Mesothelial cell of epicardium (in vitro differentiated cells): ENCODE results near the gene WNT7B. TPM values are rescaled to one million over a fixed set of nuclear protein-coding genes. Genes with fewer than 3 reads are reported as not detected.

ENCODE experiments used
- DNase-seq, 2 experiments: peaks; one replicate each; pipeline ENCODE4 v3.0.0; 2021; ENCODE audit warnings: low spot score in 2 of 2; ENCODE audit not compliant: unreplicated experiment in 2 of 2
- H3K27ac Mint-ChIP-seq: 2 replicates; pipeline ENCODE4 v1.8.0; 2021; ENCODE audit warnings: mixed read lengths
- H3K27me3 Mint-ChIP-seq: 2 replicates; pipeline ENCODE4 v1.8.0; 2021; ENCODE audit warnings: low read depth, mixed read lengths
- H3K36me3 Mint-ChIP-seq: 2 replicates; pipeline ENCODE4 v1.8.0; 2021; ENCODE audit warnings: mixed read lengths
- H3K4me1 Mint-ChIP-seq: 2 replicates; pipeline ENCODE4 v1.8.0; 2021; ENCODE audit warnings: mixed read lengths
- H3K4me3 Mint-ChIP-seq: 2 replicates; pipeline ENCODE4 v1.8.0; 2021; ENCODE audit warnings: mild to moderate bottlenecking, moderate library complexity, mixed read lengths
- H3K9me3 Mint-ChIP-seq: 2 replicates; pipeline ENCODE4 v1.8.0; 2021; ENCODE audit warnings: mixed read lengths
- total RNA-seq: library from RNA; stranded (reverse); gene quantifications from 3 replicates; pipeline ENCODE4 v1.2.1, GENCODE V29; 2021
- TF ChIP-seq, protein P1 (sequence below): fragments of 200-600 bp; sonication (generic); IDR thresholded peaks from one replicate; pipeline ENCODE4 v1.5.0; 2021; ENCODE audit warnings: antibody characterized with exemption; ENCODE audit not compliant: unreplicated experiment

WNT7B gene
- total RNA-seq, 1 donor from 2014 or later = 12.0 TPM

DNA sequence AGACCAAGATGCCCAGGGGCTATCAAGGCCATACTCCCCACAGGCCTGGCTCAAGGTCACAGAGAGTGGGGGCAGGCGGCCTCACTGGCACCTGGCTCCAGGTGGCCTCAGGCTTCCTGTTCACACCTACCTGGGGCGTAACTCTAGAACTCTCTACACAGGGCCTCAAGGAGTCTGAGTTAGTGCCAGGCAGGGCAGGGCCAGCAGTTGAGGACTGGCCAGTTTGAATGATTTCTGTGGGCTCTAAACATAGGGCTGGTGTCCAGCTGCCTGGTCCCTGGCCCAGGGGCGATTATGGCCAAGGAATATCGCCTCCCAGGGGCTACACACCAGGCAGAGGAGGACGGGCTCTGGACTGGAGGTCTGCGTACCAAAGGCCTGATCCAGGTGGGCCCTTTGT lies 79.2 kb downstream of the WNT7B start:
- Mint-ChIP-seq H3K36me3 (no peaks in the 10 kb centered on the region), H3K4me1 (peaks cover 18% of the 10 kb centered on the region), H3K27me3 (no peaks in the 10 kb centered on the region), H3K9me3 (no peaks in the 10 kb centered on the region), H3K27ac (peak overlapping the region; percentile 75), H3K4me3 (no peak overlapping the region)
- no peak for DNase-seq
- TF ChIP-seq, protein P1, sequence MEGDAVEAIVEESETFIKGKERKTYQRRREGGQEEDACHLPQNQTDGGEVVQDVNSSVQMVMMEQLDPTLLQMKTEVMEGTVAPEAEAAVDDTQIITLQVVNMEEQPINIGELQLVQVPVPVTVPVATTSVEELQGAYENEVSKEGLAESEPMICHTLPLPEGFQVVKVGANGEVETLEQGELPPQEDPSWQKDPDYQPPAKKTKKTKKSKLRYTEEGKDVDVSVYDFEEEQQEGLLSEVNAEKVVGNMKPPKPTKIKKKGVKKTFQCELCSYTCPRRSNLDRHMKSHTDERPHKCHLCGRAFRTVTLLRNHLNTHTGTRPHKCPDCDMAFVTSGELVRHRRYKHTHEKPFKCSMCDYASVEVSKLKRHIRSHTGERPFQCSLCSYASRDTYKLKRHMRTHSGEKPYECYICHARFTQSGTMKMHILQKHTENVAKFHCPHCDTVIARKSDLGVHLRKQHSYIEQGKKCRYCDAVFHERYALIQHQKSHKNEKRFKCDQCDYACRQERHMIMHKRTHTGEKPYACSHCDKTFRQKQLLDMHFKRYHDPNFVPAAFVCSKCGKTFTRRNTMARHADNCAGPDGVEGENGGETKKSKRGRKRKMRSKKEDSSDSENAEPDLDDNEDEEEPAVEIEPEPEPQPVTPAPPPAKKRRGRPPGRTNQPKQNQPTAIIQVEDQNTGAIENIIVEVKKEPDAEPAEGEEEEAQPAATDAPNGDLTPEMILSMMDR = no peak

DNA sequence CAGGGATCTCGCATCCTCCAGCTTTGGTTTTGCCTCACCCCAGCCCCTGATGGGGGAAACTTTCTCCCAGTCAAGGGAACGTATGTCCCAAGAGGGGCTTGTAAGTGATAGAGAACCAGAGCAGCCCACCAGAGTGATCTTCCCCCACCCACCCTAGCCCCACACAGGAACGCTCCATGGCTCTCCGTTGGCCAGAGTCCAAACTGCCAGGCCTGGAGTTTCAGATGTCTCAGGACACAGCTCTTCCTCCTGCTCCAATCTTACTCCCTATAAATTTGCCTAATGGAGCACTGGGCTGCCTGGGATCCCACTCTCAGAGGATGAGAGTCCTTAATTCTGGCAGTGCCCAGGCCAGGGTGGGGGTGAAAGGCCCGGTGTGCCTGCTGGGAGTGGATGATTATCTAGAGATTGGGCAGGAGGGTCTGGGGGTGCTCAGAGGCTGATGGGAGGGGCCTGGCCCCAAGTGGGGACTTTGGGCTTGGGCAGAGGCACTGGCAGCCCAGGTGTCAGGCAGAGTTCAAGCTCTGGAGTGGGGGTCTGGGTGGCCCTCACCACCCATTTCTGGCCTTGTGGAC lies 79.9 kb downstream of the WNT7B start:
- Mint-ChIP-seq H3K9me3 (no peaks in the 10 kb centered on the region), H3K27ac (peak overlapping the region; percentile 93), H3K4me1 (peaks cover 18% of the 10 kb centered on the region), H3K4me3 (no peak overlapping the region), H3K36me3 (no peaks in the 10 kb centered on the region), H3K27me3 (no peaks in the 10 kb centered on the region)
- TF ChIP-seq, protein P1 = no peak
- DNase-seq = no peak

DNA sequence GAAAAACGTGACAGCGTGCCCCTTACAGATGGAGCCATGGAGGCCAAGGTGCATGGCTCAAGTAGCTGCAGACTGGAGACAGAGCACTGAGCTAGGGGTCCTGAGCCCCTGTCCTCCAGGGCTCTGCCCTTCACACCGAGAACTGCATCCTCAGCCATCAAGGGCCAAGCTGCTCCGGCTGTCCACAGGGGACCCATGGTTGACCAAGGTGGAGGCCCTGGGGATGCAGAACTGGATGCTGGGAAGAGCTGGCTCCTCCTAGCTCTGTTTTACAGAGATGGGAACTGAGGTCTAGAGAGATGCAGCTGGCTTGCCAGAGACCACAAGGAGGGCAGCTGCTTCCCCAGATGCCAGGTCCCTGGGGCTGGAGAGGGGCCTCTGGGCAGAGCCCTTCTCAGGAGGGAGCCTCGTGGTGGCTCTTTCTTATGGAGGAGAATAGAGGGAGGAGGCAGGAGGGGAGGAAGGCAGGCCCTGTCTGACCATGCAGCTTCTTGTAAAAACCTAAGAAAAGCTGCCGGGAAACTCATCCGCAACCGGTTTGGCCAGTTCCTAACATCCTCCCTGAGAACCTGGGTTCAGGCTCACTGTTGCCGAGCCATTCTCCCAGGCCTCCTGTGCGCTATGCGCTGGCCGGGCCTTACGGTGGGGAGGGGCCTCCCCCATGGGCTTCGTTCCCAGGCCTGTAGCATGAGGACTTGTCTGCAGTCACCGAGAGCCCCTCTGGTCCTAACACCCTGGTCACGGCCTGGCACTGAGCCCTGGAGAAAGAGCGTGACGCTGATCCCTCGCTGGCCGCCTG lies 80.6 kb downstream of the WNT7B start:
- TF ChIP-seq, protein P1 = no peak

DNA sequence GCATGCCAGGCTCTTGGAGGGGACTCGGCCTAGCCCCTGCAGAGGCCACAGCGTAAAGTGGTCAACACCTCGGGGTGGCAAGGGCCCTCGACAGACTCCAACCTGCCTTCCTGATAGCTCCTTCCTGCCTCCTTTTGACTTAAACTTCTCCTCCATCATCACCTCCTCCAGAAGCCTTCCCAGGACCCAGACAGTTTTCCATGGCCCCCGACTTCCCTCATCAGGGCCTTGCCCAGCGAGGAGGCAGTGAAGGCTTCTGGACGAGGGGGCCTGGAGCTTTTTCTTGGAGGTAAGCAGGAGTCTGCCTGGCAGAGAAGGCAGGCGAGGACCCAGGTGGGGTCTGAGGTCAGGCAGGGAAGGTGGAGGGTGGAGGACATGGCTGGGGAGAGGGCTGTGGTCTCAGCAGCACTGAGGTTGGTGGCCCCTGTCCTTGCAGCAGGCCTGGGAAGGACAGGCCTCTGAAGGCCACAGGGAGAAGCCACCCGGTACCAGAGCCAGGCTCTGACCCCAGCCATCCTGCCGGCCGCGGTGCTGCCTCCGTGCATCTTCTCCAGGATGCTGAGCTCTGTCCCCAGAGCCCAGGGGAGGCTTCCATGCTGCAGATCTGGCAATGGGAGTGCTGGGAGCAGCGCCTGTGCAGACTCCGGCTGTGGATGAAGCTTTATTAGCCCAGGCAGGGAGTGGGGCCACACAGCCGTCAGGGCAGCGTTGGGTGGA lies 81.4 kb downstream of the WNT7B start:
- DNase-seq = no peak

More for the DNA sequence above, 80.6 kb downstream of the WNT7B start:
- H3K27me3 Mint-ChIP-seq = no peaks in the 10 kb centered on the region
- no peaks in the 10 kb centered on the region for H3K36me3 Mint-ChIP-seq
- H3K9me3 Mint-ChIP-seq = no peaks in the 10 kb centered on the region
- no peak overlapping the region for H3K4me3 Mint-ChIP-seq
- H3K27ac Mint-ChIP-seq = peak overlapping the region; percentile 93
- peak in 1 of 2 experiments; percentile 74 for DNase-seq
- H3K4me1 Mint-ChIP-seq = peaks cover 19% of the 10 kb centered on the region

DNA sequence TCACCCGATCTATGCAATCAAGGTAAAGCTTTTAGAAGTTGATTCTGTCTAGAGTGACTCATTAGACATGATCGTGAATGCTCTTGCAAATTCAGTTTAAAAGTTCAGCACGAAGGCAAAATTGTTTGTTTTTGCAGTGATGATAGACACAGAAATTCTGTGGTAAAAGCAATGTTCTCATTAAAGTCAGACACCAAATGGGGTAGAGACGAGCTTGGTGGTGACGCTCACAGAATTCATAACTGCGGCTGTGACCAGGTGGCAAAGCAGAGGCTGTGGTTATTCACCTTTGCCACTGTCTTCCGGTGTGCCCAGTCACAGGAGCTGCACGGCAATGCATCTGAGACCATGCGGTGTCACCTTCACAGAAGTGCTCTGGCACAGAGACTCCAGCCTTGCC lies 83.4 kb downstream of the WNT7B start:
- Mint-ChIP-seq H3K36me3 (no peaks in the 10 kb centered on the region), H3K4me1 (peaks cover 19% of the 10 kb centered on the region), H3K27ac (no peak overlapping the region), H3K27me3 (no peaks in the 10 kb centered on the region), H3K4me3 (no peak overlapping the region), H3K9me3 (no peaks in the 10 kb centered on the region)
- TF ChIP-seq, protein P1 = no peak
- DNase-seq = no peak

More for the DNA sequence above, 81.4 kb downstream of the WNT7B start:
- H3K4me3 Mint-ChIP-seq = no peak overlapping the region
- H3K4me1 Mint-ChIP-seq = peaks cover 19% of the 10 kb centered on the region
- no peaks in the 10 kb centered on the region for H3K36me3 Mint-ChIP-seq
- no peaks in the 10 kb centered on the region for H3K27me3 Mint-ChIP-seq
- TF ChIP-seq, protein P1 = no peak
- H3K27ac Mint-ChIP-seq = no peak overlapping the region
- H3K9me3 Mint-ChIP-seq = no peaks in the 10 kb centered on the region
